NCI-H2196 treated with DMSO at 0.1 percent for 48 hours (cell line): ENCODE results near the gene FGF21.
A peak's percentile ranks its signal among the peaks of the same experiment; 100 is the strongest.

ENCODE experiments used
- DNase-seq: peaks from one replicate; lab custom pipeline; 2025; ENCODE audit not compliant: unreplicated experiment; lab: John Stamatoyannopoulos, UW

FGF21 gene

DNA sequence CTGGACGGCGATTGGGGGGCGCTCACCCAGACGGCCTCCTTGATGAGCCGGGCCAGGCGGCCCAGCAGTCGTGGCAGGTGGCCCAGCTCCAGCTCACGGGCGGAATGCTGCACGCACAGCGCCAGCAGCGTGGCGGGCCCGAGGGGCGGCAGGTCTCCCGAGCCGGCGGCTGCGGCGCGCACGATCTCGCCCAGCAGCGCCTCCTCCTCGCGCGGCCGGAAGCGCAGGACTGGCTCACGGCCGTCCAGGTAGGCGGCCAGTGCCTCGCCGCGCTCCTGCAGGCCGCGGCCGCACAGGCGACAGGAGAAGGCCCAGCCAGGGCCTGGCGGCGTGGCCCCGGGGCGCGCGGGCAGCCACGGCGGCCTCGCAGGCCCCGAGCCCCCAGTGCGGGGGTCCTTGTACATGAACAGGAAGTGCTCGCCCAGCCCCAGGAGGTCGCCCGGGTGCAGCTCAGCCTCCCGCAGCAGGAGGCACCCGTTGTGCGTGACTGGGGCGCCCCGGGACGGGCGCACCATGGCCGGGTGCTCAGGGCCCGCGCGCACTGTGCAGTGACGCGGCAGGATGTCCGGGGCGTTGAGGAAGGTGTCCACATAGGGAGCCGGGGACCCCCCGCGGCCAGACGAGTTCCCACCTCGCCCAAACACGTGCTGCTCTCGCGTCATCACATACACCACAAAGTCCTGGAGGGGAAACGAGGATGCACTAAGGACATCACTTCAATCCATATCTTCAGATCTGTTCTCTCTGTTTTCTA is 26.2 kb upstream of the FGF21 start:
- no peak for DNase-seq

DNA sequence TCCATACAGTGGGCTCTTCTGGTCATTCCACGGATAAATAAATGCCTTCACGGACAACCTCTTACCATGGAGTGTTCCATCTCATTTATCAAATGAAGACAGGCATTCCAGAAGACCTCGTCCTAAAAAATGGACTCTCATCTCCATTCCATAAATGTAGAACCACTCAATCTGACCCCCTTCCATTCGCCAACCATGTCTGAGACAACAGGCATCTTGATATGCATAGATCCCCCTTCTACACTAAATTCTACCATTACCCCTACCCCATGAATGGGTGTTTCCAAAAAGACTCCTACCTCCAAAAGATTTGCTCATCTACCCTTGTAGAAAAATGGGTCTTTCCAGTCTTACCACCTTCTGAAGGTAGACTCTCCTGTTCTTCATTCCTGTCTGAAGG is 23.9 kb upstream of the FGF21 start:
- DNase-seq = no peak

DNA sequence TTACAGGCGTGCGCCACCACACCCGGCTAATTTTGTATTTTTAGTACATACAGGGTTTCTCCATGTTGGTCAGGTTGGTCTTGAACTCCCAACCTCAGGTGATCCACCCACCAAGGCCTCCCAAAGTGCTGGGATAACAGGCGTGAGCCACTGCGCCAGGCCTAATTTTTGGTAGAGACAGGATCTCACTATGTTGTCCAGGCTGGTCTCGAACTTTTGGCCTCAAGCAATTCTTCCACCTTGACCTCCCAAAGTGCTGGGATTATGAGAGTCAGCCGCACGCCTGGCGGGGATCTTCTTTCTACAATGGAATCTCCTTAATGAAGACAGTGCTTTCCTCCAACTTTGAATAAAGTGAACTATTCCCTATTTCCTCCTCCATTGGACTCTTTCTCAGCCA is 20.7 kb upstream of the FGF21 start:
- DNase-seq = no peak

DNA sequence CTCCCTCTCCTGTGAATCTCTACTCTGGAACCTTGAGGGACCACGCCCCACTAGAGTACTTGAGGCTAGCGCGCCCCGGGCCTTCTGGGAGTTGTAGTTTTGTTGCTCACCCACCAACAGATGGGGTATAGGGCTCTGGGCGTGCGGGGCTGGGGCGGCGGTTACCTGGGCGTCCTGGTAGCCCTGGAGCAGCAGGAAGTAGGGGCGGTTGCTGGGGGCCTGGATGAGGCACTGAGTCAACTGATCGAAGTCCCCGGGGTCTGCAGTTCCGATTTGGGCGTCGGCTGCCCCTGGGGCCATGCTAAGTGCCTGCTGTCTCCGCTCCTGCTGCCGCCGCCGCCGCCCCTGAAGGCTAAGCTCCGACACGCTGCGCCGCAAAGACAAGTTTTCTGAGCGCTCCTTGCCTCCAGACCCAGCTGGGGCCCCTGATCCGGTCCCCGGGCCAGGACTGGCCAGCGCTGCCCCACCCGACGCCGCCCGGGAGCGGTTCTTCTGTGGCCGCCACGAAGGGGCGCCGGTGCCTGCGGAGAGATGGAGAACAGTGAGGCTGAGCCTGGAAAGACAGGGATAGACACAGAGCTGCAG is 20.2 kb upstream of the FGF21 start:
- DNase-seq = no peak

DNA sequence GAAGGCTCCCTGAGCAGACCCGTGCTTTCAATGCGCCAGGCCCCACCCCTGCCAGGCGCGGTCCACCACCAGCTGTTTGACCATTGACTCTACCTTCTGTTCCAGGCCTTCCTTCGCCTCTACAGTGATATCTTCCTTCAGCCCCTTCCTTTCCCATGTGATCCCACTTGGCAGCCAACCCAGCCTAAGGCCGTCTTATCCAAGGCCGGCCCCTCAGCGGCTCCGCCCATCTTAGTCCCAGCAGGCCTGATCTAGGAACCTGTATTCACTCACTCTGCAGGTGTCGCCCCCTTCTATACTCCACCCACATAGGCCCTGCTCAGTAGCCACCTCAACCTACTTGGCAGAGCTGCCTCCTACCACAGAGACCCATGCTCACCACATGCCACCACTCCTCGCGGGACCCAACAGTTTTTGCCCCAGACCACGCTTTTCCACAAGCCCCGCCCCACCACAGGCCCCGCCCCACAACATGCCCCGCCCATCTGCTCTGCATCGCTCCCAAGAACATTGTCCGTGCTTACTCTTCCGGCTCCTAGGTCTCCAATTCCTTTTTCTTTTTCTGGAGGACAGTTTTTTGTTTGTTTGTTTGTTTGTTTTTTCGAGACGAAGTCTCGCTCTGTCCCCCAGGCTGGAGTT is 17.8 kb upstream of the FGF21 start:
- DNase-seq = no peak

DNA sequence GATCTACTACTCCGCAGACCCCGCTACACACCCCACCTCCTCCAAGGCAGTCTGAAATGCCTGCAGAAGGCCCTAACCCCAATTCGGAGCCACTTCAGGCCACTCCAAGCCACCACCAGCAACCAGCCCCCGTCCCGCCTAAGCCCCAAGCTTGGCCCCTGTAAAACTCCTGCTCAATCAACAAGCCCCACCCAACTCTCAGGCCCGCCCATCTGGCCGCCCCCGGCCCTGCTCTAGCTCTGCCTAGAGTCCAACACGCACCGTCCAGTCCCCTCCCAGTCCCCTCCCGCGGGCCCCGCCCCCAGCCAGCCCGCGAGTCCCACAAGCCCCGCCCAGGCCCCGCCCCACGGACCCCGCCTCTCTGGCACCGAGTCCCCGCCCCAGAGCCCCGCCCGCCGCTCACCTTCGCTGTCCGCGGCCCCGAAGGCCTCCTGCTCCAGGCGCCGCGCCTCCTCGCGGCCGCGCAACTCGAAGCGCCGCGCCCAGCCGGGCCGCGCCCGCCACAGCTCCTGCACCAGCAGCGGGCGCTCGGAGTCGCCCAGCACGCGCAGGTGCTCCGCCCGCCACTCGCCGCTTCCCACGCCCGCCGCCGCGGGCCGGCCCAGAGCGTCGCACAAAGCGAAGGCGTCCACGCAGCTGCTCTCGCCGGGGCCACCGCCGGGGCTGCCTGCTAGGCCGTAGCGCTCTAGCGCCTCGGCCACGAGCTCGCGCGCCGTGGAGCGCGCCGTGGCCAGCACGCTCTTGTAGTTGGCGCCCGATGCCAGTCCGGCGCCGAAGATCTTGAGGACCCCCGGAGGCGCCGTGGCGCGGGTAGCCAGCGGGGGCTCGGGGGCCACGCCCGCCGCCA is 16.5 kb upstream of the FGF21 start:
- peak; percentile 85 for DNase-seq

DNA sequence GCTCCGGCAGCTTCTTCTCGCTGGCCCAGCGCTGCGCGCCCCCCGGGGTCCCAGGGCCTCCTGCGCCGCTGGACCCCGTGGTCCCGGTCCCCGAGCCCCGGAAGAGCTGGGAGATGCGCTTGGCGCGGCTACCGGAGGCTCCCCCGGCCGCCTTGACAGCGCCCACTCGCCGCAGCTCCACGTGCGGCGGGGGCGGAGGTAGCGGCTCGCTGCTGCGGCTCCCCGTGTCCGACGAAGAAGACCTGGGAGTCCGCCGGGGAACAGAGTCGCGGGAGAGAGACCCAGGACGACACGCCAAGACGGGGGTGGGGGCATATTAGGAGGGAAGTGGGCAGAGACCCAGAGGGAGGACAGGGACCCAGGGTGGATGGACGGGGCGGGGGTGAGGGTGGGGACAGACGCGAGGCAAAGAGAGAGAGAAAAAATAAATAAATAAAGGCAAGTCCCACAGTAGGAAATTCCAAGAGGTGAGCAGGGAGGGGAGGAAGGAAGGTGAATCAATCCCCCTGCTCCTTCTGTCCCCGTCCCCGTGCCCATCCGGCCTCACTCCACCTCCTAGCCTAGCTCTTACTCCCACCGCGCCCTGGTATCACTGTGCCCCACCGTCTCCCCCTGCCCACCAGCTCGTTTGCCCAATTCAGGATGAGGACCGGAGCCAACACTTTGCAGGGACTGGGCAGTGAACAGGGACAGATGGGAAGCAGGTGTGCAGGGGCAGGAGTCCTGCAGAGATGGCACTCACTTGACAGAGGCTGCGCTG is 15.7 kb upstream of the FGF21 start:
- no peak for DNase-seq

DNA sequence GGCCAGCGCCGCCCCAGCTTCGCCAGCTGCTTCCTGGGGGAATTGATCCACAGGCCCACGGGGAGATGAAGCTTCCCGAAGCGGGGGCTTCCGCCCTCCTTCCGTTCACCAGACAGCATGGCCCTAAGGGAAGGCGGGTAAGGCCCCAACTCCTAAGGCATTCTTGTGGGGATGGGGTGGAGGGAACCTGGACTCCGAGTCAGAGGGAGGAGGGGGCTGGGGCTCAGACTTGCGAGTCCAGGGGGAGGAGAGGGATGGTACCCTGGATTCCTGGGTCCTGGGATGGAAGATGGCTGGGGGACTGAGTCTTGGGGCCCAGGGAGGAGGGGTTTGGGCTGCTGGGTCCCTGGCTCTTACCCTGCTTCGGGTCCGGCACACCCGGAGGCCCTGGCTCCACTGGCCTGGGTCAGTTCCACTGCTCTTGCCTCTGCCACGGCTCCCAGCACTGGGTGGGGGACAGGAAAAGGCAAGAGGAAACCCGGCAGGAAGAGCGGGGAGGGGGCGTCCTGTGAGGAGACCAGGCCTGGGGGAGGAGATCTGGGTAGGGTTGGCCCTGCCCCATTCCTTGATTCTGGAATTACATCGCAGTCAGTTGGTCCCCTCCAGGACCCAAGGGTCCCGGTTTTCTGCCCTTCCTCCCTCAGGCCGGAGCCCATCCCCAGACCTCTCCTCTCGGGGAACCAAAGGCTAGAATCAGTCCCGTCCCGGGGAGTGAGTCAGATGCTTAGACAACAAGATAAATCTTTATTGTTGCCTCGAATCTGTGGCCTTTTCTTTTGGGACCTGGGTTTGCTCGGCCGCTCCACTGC is 15.0 kb upstream of the FGF21 start, which contains the start of gene RASIP1:
Gene RASIP1 (minus strand): TSS at position 447 of the 809 bp plus-strand sequence. CDS start 328 bp downstream, at position 119.
- DNase-seq = no peak

DNA sequence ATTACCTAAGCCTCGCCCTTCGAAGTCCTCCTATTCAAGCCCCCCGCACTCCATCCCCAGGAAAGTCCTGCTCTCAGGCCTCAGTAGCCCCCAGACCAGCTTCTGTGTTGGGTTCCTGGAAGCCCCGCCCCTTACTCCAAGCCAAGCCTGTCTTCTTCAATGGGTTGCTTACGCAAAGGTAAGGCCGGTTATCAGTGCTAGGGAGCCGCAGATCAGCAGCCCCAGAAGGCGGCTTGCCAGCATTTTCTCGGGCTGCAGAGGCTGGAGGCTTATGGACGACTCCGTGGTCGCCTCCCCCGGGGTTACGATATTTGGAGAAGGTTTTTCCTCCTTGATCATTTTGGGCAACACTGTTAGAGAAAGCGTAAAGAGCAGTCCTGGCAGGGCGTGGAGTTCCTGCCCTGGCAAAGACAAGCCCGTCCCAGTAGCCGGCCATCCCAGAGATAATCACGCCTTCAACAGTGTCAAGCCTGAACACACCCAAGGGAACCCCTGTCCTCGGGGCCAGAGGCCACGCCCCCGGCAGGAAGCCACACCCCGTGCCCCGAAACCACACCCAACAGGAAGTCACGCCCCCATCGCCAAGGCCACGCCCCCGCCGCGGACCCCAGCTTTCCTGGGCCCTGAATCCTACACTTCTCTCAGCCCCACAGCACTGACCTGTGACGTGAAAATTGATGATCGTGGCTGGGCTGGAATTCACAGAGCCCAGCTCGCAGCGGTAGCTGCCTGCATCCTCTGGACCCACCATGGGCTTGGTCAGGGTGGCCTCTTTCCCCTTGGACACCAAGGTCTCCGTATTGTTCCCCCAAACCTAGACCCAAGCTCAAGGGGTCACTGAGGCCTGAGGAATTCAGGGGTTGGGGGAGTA is 14.0 kb upstream of the FGF21 start:
- no peak for DNase-seq

DNA sequence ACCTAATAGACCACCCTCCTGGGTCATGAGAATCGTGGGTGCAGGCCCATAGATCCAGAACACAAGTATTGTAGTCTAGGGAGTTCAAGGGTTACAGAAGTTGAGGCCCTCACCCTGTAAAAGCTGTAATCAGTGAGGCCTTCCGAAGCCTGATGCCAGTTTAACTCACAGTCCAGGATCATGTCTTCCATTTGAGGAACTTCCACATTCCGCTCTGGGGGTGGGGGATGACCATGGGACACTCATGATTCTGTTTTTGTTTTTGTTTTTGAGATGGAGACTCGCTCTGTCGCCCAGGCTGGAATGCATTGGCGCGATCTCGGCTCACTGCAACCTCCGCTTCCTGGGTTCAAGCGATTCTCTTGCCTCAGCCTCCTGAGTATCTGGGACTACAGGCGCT is 13.2 kb upstream of the FGF21 start:
- no peak for DNase-seq

DNA sequence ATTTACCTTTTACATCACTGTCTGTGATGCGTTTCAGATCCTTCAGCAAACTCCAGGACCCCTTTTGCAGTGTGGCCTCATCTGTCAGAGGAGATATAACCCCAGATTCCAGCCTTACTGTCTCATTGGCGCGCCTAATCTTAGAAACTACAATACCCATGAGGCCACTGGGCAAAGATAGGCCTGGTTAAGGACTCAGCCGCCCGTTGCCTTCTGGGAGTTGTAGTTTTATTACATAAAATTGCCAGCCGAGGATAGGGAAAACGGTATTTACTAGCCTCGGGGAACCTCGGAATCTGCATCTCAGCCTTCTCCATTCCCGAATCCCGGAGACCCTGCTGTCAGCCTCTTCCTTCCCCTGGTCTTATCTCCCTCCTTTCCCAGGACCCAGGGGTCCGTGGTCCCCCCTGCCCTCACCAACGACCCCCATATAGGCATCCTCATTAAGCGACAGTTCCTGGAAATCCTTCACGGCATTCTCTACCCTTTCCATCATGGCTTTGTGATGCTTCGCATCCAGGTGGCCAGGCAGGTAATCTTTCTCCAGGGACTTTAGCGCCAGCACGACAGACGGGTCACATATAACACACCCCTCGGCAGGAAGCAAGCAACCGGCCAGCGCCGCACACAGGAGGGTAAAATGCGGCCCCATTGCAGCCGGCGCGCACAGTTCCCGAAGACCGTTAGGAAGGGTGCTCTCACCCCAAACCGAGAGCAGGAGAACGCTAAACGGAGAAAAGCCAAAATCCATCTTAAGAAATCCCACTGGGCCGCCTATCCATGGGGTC is 9.9 kb upstream of the FGF21 start:
- DNase-seq = peak; percentile 43

DNA sequence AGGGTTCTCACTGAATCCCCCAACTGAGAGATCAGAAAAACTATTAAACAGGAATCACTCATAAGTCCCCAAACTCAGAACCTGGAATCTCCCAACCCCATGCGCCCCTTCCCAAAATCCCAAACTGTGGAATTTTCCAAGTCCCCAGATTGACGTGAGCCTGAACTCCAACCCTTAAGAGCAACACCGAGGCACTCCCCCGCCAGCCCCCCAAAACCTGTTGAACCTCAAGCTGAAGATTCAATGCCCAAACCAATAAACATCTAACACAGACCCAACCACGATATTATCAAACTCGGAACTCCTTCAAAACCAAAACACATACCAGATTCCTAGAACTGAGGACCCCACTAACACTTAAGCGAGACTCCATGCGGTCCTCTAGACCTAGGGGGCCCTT is 9.2 kb upstream of the FGF21 start:
- DNase-seq = no peak

DNA sequence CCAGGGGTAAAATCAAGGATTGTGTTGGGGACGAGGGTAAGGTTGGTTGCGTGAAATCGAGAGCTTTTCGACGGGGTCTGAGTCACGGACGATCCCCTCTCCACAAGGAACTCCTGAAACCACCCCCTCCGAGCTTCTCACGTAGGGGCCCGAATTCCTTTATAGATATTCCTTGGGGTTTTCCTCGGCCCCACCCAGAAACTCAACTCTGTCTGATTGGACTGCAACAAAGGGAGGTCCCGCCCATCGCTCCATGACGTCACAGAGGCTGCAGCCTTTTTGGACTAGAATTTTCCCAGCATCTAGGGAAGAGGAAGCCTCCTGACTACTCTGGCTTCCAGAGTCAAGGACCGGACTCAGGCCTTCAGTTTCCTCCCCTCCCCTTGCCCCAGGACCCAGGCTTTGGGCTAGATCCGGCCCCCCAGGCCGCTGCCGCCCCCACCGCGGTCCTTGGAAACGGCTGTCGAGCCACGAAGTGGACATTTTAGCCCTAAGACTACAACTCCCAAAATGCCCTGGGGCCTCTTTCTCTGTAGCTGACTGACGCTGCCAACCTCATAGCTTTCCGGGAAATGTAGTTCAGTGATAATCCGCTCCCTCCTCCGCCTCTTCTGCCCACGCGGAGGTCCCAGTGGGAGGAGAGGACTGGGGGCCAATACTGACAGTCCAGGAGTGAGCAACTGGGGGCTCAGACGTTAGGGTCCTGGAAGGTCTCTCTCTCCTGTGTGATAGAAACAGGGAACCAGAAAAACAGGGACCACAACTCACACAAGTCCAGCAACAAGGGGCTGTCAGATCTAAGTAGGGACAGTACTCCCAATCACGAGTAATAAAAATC is 8.4 kb upstream of the FGF21 start, which contains the start of gene IZUMO1:
Gene IZUMO1 (minus strand): TSS at position 172 of the 838 bp plus-strand sequence. CDS start 1,050 bp downstream, outside the sequence.
- DNase-seq = no peak

DNA sequence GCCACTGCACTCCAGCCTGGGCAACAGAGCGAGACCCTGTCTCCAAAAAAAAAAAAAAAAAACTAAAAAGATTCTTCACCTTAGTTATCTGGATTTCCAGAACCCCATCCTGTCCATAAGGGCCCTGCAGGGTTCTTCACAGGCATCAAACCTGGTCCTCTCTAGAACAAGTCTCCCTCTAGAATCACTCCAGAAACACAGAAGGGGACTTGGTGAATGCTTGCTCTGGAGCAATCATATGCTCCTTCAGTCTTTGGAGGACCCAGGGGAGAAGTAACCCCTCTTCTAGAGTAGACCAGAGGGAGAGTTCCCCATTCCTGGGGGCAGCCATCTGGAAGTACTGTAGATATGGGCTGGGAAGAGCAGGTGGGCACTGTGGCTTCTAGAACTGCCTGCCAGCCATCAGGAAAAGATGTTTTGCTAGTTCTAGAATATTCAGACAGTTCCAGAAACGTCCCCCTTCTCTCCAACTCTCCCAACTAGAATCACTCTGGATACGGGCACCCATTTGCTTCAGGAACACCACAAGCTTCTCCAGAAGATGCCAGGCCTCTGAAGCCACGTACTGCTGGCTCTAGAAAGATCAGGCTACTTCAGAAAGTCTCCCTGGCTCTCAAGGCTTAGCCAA is 5.6 kb upstream of the FGF21 start:
- DNase-seq = no peak

DNA sequence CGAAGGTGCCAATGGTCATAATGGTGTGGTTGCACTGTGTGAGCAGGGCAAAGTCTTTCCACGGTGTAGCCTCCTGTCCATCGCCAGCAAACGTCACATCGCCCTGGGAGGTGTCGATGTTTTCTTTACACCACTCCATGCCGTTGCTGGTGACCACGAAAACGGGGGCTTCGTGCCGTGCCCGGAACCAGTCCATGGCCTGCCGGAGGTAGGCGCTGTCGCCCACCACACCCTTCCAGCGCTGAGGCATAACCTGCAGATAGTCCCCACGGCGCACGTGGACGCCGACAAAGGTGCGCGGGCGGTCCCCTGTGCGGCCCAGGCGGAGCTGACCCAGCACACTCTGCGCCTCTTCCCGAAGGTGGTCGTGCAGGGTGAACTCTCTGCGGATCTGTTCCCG is 5.0 kb upstream of the FGF21 start:
- no peak for DNase-seq

DNA sequence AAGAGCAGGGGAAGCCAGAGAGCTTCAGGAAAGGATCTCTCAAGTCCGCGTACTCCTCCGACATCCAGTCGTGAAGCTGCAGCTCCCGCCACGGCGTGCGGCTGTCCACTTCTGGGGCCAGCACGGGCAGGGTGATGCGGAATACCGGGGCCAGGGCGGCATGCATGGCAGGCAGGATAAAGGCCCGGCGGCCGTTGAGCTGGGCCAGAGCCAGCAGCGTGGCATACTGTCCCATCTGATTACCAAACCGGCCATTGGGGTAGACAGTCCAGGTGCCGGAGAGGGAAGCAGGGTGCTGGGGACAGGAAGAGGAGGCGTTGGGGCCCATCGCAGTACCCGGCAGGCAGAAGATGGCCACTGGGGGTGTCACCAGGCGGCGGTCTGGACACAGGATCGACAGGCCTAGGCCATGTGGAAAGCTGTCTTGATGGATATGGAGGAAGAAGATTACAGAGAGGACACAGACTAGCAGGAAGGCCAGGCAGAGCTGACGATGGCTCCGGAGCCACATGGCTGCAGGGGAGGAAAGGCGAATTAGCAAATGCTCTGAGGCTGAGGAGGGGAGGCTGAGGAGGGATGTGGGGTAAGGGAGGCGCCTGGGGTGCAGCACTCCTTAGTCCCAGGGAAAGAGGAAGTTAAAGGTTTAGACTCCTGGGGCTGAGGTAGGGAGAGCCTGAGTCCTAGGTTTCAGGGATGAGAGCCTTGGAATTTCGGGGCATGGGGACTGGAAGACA is 4.4 kb upstream of the FGF21 start:
- DNase-seq = no peak
